OCI-M1 (cell line): ENCODE results near the gene TRIO.

Experiments
- DNase-seq: peaks from one replicate; lab custom pipeline; 2025; lab: John Stamatoyannopoulos, UW

Gene TRIO

DNA sequence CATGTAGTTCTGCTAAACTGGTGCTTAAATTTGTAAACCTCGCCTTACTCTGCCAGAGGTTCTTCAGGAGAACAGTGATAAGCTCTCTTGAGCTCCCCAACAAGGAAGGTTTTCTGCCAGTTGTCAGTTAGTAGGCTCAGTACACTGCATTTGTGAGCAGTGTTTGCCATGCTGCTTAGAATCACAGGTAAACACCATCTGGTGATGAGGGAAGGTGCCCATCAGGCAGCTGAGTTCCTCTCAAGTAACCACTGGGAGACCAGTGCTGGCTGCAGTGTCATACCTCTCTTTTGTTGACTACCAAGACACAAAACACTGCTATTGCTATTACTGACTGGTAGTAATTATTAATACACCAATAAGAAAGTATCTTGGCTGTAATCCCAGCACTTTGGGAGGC lies 252.3 kb downstream of the TRIO start:
- DNase-seq = no peak

DNA sequence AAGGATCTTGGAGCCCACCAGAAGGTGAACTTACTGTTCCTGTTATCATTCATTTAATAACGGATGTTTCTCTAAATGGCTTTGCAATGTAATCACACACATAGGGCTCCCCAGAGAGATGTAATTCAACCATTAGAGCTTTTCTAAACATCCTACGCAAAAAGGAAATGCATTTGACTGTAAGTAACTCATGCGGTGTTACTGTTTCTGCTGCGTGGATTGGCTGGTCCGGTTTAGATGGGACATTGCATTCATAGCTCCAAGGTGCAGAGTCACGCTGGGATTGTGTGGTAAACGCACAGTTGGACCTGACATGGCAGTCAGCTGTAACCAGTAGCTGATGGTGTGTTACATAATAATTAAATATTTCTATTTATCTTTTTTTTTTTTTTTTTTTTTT lies 252.9 kb downstream of the TRIO start:
- DNase-seq = no peak

DNA sequence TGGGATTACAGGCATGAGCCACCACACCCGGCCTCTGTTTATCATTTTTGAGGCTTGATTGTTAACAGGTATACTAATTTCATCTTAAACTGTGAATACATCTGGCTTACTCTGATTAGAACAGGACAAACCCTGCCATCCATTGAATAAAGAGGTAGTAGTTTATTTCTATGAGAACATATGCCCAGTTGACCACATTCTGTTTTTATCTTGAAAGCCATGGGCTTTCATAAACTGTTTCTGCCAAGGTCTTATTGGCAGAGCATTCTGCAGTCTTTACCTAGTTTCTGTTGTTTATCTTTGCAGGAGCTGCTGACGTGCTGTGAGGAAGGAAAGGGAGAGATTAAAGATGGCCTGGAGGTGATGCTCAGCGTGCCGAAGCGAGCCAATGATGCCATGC lies 253.6 kb downstream of the TRIO start:
- DNase-seq = no peak

DNA sequence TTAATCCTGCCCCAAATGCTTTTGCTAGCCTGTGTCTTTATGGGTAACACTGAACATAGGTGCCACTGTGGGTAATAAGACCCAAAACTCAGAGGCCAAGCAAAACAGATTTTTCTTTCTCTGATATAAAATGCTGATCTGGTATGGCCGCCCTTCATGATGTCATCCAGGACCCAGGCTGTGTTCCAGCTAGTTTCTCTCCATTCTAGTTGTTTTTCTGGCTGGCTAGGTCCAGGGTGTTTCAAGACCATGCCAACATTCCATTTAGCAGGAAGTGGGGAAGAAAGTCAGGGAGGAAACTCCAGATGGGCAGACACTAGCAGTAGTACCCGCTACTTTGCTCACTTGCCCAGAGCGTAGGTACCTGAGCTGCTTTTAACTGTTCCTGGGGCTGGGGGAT lies 254.6 kb downstream of the TRIO start:
- no peak for DNase-seq

- DNase-seq = peak; percentile 61
These were observed 256.0 kb downstream of the TRIO start for GRCh38 chr5:14399054-14399692.

DNA sequence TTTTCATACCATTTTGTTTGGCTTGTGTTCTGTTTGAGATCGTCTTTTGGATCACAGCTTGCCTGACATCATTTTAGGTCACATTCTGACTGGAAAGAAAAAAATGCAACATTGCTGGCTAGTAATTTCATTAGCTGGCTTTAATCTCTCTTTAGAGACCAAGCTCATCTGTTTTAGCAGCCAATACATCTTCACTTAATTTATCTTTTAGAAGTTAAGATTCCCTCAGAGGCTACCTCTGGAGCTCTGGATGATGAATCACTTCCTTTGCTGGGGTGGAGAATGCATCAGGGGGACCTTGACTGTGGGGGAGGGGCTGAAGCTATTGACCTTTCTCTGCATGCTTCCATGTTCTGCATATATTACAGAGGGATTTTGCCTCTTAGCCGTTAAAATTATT lies 256.9 kb downstream of the TRIO start:
- no peak for DNase-seq

GRCh38 chr5:14400611-14401010 lies 257.5 kb downstream of the TRIO start:
- no peak for DNase-seq

DNA sequence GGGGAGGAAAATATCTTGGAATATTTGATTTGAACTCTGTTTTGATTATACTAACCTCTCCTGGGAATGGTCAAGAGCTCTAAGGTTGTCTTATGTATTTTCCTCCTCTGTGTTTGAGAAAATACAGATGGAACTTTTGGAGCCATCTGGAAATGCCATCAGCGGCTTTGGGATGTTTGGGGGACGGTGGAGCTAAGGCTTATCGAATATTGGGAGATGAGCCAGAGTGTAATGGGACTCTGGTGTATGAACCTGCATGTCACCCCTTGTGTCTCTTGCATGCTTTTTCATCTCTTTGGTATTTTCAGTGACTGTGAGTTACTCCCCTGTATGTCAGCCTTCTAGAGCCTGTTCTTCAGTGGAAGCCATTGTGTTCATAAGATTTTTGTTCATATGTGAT lies 258.5 kb downstream of the TRIO start:
- DNase-seq = no peak

DNA sequence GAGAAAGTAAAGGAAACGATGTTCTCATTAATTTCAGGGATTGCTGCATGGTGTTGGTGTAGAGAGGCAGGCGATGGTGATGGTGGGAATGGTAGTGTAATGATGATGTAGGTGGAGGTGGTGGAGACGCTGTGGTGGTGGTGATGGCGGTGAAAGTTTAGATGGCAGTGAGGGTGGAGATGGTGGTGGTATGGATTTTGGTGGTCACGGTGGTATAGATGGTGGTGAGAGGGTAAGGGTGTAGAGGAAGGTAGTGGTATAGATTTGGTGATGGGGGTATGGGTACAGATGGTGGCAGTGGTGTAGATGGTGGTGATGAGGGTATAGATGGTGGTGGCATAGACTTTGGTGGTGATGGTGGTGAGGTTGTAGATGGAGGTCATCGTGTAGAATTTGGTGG lies 259.3 kb downstream of the TRIO start:
- no peak for DNase-seq

- no peak for DNase-seq
These were observed 261.6 kb downstream of the TRIO start for GRCh38 chr5:14404780-14405179.

- DNase-seq = no peak
These were observed 262.1 kb downstream of the TRIO start for GRCh38 chr5:14405267-14405666.

DNA sequence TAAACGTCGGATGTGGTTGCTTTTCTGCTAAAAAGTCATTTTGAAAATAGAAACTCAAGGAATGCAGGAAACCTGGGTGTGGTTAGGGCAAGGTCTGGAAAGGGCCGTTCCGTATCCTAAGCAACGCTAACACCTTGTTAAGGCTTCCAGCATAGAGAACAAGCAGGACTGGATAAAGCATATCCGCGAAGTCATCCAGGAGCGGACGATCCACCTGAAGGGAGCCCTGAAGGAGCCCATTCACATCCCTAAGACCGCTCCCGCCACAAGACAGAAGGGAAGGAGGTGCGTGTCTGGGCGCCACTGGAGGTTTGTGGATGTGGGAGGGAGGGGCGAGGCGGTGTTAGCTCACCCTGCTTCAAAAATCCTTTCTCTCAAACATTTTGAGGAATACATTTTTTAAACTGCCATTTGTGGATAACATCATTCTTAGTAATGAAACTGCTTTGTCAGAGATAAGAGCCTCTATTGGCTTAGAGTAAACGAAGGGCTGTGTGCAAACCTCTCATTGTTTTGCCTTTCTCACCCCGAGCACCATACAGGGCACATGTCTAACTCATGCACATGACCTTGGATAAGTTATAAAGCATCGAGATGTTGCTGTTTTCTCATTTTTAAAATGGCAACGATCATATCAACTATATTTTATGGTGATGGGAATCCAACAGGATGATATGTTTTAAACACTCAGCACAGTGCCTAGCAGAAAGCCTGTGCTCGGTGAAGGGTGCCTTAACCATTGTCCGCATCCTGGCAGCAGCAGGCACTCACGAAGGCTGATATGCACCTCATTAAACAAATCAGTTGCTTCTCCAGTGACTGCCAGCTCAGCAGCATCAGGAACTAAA lies 262.8 kb downstream of the TRIO start:
- no peak for DNase-seq

DNA sequence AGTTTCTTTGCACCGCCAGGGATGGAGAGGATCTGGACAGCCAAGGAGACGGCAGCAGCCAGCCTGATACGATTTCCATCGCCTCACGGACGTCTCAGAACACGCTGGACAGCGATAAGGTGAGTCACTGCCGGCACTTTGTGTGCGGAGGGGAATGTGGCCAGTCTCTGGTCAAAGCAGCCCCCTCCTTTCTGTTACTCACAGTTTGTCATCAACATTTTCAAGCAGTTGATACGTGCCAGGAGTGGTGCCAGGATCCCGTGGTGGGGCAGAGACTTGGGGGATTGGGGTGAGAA lies 263.4 kb downstream of the TRIO start:
- DNase-seq = no peak

DNA sequence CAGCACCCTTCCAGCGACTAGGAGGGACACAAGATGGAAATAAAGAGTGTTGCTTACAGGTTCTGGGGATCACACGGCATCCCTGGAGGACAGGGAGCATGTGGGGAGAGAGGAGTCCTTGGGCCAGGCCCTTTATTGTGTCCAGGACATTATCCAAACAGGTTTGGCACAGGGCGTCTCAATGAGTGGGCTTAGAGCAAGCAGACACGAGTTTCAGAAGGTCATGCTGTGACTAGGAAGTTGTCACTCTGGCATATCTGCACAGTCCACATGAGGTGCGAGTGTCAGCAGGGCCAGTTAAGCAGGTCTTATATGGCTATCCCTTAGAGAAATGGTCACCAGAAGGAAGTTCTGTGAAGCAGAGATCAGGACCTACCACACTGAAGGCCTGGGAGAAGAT lies 263.9 kb downstream of the TRIO start:
- DNase-seq = no peak

- no peak for DNase-seq
These were observed 264.6 kb downstream of the TRIO start for GRCh38 chr5:14407746-14408175.

- no peak for DNase-seq
These were observed 265.9 kb downstream of the TRIO start for GRCh38 chr5:14408969-14409586.

DNA sequence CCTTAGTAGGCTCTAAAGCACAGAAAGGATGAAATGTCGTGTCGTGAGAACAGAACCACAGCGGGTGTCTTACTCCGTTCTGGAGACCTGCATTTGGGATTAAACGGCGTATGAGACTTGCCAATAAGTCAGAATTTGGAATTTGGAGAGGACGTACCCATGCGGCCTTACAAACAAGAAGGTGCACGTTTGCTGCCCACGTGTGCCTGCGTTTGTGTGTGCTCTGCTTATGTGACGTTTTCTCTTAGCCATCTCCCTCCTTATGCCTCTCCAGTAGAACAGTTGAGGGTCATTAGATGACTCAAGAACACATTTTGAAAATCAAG lies 266.9 kb downstream of the TRIO start:
- DNase-seq = no peak

DNA sequence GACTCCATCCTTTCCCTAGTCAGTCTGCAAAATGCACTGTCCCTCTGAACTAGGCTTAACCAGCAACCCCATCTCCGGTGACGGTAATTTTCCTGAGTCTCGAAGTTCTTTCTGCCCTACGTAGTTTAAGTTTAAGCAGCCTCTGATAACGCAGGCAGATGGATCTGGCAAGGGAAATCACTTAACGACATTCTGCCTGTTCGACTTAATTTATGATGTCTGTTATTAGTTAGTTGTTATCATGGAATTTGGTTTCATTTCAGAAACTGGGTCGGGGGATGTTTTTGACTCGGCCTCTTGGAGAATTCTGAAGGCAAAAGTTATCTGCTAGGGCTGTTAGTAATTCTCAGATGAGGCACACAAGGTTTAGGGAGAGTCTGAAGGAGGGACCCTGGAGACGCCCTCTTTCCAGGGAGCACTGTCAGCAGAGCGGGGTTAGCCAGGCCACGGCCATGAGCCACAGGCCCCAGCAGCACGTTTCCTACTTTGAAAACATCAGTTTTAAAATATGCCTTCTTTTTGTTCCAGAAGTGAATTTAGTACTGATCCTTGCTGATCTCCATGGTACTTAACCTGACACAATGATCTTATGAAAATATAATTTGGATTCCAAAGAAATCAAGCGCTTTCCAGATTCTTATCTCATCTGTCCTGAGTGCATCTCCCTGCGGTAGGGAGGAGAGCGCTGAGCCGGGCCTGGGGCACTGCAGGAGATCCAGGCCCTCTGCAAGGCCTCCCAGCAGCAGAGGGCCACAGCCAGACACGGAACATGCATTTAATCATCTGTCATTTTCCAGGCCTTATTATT lies 267.5 kb downstream of the TRIO start:
- no peak for DNase-seq

GRCh38 chr5:14411216-14411615 lies 268.1 kb downstream of the TRIO start:
- no peak for DNase-seq

GRCh38 chr5:14413331-14413750 lies 270.2 kb downstream of the TRIO start:
- no peak for DNase-seq

- DNase-seq = no peak
These were observed 270.9 kb downstream of the TRIO start for GRCh38 chr5:14414007-14414406.

DNA sequence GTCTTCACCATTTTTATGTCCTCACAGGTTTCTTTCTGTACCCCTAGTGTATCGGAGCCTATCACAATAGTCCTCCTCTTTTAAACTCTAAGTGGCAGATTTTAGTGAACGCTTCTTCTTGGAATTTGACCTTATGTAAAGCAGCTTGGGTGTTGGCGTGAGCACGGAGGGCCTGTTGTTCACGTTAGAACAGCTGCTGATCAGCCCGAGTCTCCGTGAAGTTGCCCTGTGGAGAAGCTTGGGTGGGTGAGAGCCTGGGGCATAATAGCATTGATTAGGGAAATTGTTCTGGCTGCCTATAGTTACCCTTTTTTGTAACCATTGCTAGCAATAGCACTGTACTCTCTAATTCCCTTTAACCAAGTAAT lies 271.5 kb downstream of the TRIO start:
- no peak for DNase-seq
